GM19238 (cell line): ENCODE data around the gene PPP4R3A.
A peak's percentile ranks its signal among the peaks of the same experiment; 100 is the strongest.
"Not testable (repeated sequence)": the region's sequence is repeated elsewhere in the genome, so short reads cannot be mapped to it uniquely, and the experiment has no call there.

Experiments used
- DNase-seq: peaks from one replicate; pipeline ENCODE4 v3.0.0; 2011; ENCODE audit warnings: low spot score; ENCODE audit not compliant: insufficient read length

Gene PPP4R3A

GRCh38 chr14:91510171-91511042, at the start of gene PPP4R3A:
PPP4R3A (minus strand) TSS chr14:91510310; CDS start chr14:91509647, 663 bp downstream.
- DNase-seq = peak; percentile 93

GRCh38 chr14:91555531-91555930, 45.4 kb upstream of the PPP4R3A start:
- no peak for DNase-seq

- no peak for DNase-seq
Measured at GRCh38 chr14:91554535-91555332, 44.6 kb upstream of the PPP4R3A start.

- no peak for DNase-seq
Measured at GRCh38 chr14:91548108-91548507, 38.0 kb upstream of the PPP4R3A start.

- no peak for DNase-seq
Measured at GRCh38 chr14:91545946-91546716, 36.0 kb upstream of the PPP4R3A start.

- DNase-seq = no peak
Measured at GRCh38 chr14:91545204-91545603, 35.1 kb upstream of the PPP4R3A start.

GRCh38 chr14:91536327-91536726, 26.2 kb upstream of the PPP4R3A start:
- DNase-seq = no peak

GRCh38 chr14:91534059-91534458, 23.9 kb upstream of the PPP4R3A start:
- DNase-seq = not testable (repeated sequence)

GRCh38 chr14:91533623-91534022, 23.5 kb upstream of the PPP4R3A start:
- DNase-seq = no peak

GRCh38 chr14:91523972-91524371, 13.9 kb upstream of the PPP4R3A start:
- no peak for DNase-seq

GRCh38 chr14:91521061-91521640, 11.0 kb upstream of the PPP4R3A start:
- DNase-seq = no peak

GRCh38 chr14:91520138-91520537, 10.0 kb upstream of the PPP4R3A start:
- DNase-seq = no peak

- DNase-seq = no peak
Measured at GRCh38 chr14:91519239-91520036, 9.3 kb upstream of the PPP4R3A start.

- no peak for DNase-seq
Measured at GRCh38 chr14:91516663-91517388, 6.7 kb upstream of the PPP4R3A start.

- no peak for DNase-seq
Measured at GRCh38 chr14:91515979-91516378, 5.9 kb upstream of the PPP4R3A start.

GRCh38 chr14:91511043-91511383, 903 bp upstream of the PPP4R3A start:
- no peak for DNase-seq

GRCh38 chr14:91509878-91510170, 286 bp downstream of the PPP4R3A start:
- DNase-seq = no peak

GRCh38 chr14:91509083-91509877, 830 bp downstream of the PPP4R3A start:
- peak; percentile 25 for DNase-seq

- DNase-seq = no peak
Measured at GRCh38 chr14:91508105-91508504, 2.0 kb downstream of the PPP4R3A start.
